Fibroblast of pulmonary artery (primary cell): Measurements from ENCODE around the gene CHAT.

Experiments used
- DNase-seq: peaks from one replicate; pipeline ENCODE4 v3.0.0-alpha.2; 2010; ENCODE audit warnings: low read depth
- H3K4me3 ChIP-seq: replicated peaks from 2 replicates; pipeline ENCODE4 v1.5.1; 2011; ENCODE audit warnings: low read depth, mild to moderate bottlenecking, control low read depth, low read length, moderate library complexity
- TF ChIP-seq, protein P1 (sequence below): IDR thresholded peaks from 2 replicates; pipeline ENCODE4 v1.5.1; 2011; ENCODE audit warnings: mild to moderate bottlenecking, control low read depth, low read length, inconsistent platforms; ENCODE audit errors: missing control alignments

CHAT gene

DNA sequence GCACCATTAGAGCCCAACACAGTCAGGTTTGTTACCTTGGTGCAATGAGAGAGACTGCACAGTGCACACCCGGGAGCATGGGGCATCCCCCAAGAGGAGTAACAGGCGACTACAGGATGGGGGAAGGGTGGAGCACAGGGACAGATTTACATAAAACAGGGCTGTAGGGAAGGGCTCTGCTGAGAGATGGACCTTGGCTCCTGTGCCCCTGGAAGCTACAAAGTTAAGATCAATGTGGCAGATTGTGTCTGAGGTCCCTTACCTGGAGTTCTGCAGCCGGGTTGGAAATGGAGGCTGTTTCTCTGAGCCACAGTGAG is 17.4 kb upstream of the CHAT start:
- DNase-seq, result no peak
- no peak overlapping the region for H3K4me3 ChIP-seq
- TF ChIP-seq, protein P1, sequence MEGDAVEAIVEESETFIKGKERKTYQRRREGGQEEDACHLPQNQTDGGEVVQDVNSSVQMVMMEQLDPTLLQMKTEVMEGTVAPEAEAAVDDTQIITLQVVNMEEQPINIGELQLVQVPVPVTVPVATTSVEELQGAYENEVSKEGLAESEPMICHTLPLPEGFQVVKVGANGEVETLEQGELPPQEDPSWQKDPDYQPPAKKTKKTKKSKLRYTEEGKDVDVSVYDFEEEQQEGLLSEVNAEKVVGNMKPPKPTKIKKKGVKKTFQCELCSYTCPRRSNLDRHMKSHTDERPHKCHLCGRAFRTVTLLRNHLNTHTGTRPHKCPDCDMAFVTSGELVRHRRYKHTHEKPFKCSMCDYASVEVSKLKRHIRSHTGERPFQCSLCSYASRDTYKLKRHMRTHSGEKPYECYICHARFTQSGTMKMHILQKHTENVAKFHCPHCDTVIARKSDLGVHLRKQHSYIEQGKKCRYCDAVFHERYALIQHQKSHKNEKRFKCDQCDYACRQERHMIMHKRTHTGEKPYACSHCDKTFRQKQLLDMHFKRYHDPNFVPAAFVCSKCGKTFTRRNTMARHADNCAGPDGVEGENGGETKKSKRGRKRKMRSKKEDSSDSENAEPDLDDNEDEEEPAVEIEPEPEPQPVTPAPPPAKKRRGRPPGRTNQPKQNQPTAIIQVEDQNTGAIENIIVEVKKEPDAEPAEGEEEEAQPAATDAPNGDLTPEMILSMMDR, result no peak

DNA sequence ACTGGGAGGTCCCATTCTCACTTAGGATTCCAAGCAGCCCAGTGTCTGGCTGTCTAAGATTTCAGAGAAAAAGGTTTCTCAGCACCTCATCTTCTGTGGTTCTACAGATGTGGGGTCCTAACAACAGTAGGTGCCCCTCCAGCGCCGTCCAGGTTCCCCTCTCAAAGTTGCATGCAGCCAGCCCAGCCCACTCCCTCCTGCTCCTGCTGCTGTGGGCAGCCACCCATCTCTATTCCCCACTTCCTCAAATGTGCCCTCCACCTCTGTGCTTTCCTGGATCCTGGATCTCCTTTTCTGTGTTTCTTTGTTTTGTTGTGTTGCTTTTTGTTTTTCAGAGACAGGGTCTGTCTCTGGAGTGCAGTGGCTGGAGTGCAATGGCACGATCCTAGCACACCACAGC is 17.0 kb upstream of the CHAT start:
- H3K4me3 ChIP-seq, result no peak overlapping the region
- DNase-seq, result no peak
- TF ChIP-seq, protein P1, result no peak

DNA sequence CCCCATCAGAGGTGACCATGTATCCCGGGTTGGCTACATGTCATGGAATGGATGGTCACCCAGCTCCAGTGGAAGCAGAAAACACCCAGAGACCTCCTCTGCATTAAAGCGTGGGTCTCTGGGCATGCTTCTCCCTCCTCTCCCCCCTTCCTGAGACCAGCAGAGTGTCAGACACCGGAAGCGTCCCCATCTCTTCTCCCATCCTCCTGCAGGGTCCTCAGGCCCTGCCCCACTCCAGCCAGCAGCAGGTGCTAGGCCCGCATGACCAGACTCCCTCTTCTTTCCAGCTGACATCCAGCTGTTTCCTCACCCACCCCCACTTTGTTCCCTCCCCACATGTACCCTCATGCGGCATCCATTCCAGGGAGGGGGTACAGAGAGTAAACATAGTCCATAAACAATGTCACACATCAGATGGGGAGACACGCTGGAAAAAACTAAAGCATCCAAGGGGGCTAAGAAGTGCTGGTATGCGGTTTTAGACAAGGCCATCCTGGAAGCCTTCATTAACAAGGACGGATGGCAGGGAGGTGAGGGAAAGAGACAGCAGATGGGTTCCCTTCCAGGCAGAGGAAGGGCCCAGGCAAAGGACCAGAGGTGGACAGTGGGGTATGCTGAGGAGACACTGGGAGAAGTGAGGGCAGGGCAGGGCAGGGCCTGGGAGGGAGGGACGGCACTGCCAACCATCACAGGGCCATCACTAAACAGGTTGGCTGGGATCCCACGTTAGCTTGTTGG is 16.2 kb upstream of the CHAT start:
- no peak overlapping the region for H3K4me3 ChIP-seq
- DNase-seq, result no peak
- TF ChIP-seq, protein P1, result no peak

DNA sequence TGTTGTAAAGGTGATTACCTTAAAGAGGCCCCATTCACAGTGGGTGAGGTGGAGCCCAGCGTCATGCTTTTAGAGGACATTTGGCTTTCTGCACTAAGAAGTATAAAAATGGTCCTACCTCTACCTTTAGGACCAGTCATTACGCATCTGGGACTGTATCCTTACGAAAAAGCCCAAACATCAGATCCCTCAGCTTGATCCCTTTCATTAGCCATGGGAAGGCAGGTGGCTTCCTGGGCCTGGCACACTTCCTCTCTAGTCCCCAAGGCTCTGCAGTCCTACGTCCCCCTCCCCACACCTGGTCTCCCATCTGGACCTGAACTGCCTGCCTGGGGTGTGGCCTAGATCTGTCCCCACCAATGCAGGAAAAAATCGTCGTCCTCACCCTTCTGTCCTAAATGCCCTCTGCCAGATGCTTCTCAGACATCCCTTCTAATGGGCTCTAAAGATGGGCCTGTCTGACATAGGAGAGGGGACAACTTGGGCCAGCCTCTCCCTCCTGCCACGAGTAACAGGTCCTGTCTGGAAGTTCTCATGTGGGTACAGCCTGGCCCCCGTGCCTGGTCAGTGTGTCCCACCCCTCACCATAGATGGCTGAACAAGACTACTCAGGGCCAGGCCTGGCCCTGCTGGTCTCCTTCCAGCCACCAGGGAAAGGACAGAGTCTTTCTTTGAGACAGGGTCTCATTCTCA is 15.5 kb upstream of the CHAT start:
- H3K4me3 ChIP-seq, result no peak overlapping the region
- no peak for DNase-seq
- TF ChIP-seq, protein P1, result no peak

DNA sequence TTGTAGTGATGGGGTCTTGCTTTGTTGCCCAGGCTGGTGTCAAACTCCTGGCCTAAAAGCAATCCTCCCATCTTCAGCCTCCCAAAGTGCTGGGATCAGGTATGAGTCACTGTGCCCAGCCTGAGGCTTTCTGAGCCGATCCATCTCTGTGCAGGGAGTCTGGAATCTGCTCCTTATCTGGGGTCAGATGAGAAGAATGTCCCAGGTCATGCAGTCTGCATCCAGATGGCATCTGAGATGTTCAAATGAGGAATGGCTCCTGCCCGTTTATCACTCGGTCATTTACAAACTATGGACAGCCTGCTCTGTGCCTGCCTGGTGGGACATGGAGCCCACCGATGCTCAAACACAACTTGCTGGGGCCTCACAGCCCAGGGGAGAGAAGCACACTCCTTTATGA is 14.9 kb upstream of the CHAT start:
- no peak overlapping the region for H3K4me3 ChIP-seq
- TF ChIP-seq, protein P1, result no peak
- no peak for DNase-seq

DNA sequence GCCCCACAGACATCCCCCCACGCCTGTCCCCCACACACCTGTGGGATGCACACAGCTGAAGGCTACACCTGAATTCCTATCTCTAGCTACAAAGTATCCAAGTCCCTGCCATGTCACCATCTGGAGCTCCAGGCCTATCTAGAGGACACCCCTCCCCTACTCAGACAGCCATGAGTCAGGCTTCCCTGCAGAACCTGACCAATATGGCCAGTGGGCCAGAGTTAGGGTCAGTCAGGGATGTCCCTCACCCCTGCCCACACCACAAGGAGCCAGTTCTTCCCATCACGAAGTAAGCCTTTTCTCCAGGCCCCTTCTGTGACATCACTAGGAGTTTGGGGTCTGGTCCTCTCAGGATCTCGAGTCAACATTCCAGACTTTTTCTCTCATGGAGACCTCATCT is 14.3 kb upstream of the CHAT start:
- TF ChIP-seq, protein P1, result no peak
- H3K4me3 ChIP-seq, result no peak overlapping the region
- no peak for DNase-seq

DNA sequence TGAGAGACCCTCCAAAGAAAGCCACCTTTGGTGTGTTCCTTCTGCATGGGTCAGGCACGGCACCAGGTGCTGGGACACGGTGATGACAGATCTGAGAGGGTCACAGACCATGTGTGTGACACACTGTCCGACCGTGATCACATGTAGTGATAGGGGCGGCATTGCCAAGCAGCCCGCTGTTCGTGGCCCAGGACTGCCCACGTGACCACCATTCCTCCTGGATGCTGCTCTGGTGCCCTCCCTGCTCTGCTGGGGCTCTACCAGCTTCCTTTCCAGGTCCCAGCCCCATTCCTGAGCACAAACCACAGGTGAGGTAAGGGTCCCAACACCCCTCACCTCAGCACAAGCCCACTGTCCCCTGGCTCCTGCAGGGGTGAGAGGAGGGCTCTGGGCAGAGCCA is 13.8 kb upstream of the CHAT start:
- H3K4me3 ChIP-seq, result no peak overlapping the region
- TF ChIP-seq, protein P1, result no peak
- DNase-seq, result no peak
